Activated CD4-positive, alpha-beta T cell treated with anti-CD3 and anti-CD28 coated beads for 36 hours (primary cell): Measurements from ENCODE around the gene KCNH8. TPM values are rescaled to one million over a fixed set of nuclear protein-coding genes. Genes with fewer than 3 reads are reported as not detected.
A peak's percentile ranks its signal among the peaks of the same experiment; 100 is the strongest.

Source experiments
- ATAC-seq: fragments of 200-7000 bp; cut with Tn5 transposase; one replicate; pipeline ENCODE4 v1.10.0; 2021; ENCODE audit warnings: mild to moderate bottlenecking, moderate library complexity
- CTCF ChIA-PET: fragments of 350-600 bp; sonication (Branson Sonifier 250); formaldehyde crosslinking; loops from one replicate; lab custom pipeline; 2021; ENCODE audit warnings: antibody characterized with exemption; lab: Charles Lee
- POLR2A ChIA-PET: fragments of 350-600 bp; sonication (Branson Sonifier 250); formaldehyde crosslinking; loops from one replicate; lab custom pipeline; 2021; ENCODE audit warnings: antibody characterized with exemption, inconsistent platforms; lab: Charles Lee
- DNase-seq: peaks from one replicate; pipeline ENCODE4 v3.0.0-alpha.2; 2020
- H3K27ac Mint-ChIP-seq: one replicate; pipeline ENCODE4 v1.8.0; 2021; ENCODE audit warnings: mixed read lengths
- H3K27me3 Mint-ChIP-seq: one replicate; pipeline ENCODE4 v1.8.0; 2021; ENCODE audit warnings: mixed read lengths
- H3K36me3 Mint-ChIP-seq: one replicate; pipeline ENCODE4 v1.8.0; 2021; ENCODE audit warnings: low read depth, mixed read lengths
- H3K4me1 Mint-ChIP-seq: one replicate; pipeline ENCODE4 v1.8.0; 2021; ENCODE audit warnings: mixed read lengths
- H3K4me3 Mint-ChIP-seq: one replicate; pipeline ENCODE4 v1.8.0; 2021; ENCODE audit warnings: mild to moderate bottlenecking, moderate library complexity, mixed read lengths
- H3K9me3 Mint-ChIP-seq: one replicate; pipeline ENCODE4 v1.8.0; 2021; ENCODE audit warnings: low read depth, mixed read lengths
- intact Hi-C, 2 experiments: fragments of 100-400 bp; cut with DNase I in 1 of 2; cut with micrococcal nuclease in 1 of 2; formaldehyde crosslinking; loops; one replicate each; pipeline versions ENCODE4 v1.14.2 to v1.15.1; 2022 to 2024; cut with DNase I, micrococcal nuclease
- total RNA-seq, 2 experiments: library from RNA; stranded (reverse); gene quantifications; one replicate each; pipeline ENCODE4 v1.2.3, GENCODE V29; 2021

KCNH8 gene
- total RNA-seq, 2 experiments from 2014 or later = 0.05 TPM; not detected in 1

- intact Hi-C loops = no loop called here
- no peak overlapping the region for H3K4me3 Mint-ChIP-seq
- H3K4me1 Mint-ChIP-seq = no peaks in the 10 kb centered on the region
- DNase-seq (no peak), ATAC-seq (no peak)
- H3K9me3 Mint-ChIP-seq = no peaks in the 10 kb centered on the region
- H3K27ac Mint-ChIP-seq = no peak overlapping the region
- peaks cover 17% of the 10 kb centered on the region for H3K27me3 Mint-ChIP-seq
- ChIA-PET CTCF (no interaction called here), POLR2A (no interaction called here)
- H3K36me3 Mint-ChIP-seq = no peaks in the 10 kb centered on the region
Observed at GRCh38 chr3:19139863-19140262, 8.4 kb upstream of the KCNH8 start.

GRCh38 chr3:19146685-19147650, 1.3 kb upstream of the KCNH8 start:
- H3K27ac Mint-ChIP-seq = peak overlapping the region; percentile 73
- ATAC-seq = peak; percentile 81
- H3K27me3 Mint-ChIP-seq = peaks cover 38% of the 10 kb centered on the region
- intact Hi-C loops = loop anchor here in 1 of 2 experiments (1.0 kb wide), 1 partner anchor 1039 kb away; the partner anchor contains the start of gene SGO1
- no peaks in the 10 kb centered on the region for H3K9me3 Mint-ChIP-seq
- ChIA-PET POLR2A (interaction anchor here (0.6 kb wide), 1 partner anchor 1051 kb away, joined by 4 read pairs; no protein-coding TSS in a partner anchor), CTCF (interaction anchor here (0.6 to 2.2 kb wide), 9 partner anchors 9 to 82 kb away, joined by 3 to 4 read pairs (median 3); no protein-coding TSS in a partner anchor)
- DNase-seq = peak; percentile 79
- peak overlapping the region; percentile 81 for H3K4me3 Mint-ChIP-seq
- H3K36me3 Mint-ChIP-seq = no peaks in the 10 kb centered on the region
- peaks cover 15% of the 10 kb centered on the region for H3K4me1 Mint-ChIP-seq

GRCh38 chr3:19148768-19149091, 420 bp downstream of the KCNH8 start:
- DNase-seq = no peak
- H3K4me1 Mint-ChIP-seq = peaks cover 15% of the 10 kb centered on the region
- POLR2A ChIA-PET = no interaction called here
- H3K27me3 Mint-ChIP-seq = peaks cover 27% of the 10 kb centered on the region
- peak overlapping the region; percentile 50 for H3K4me3 Mint-ChIP-seq
- CTCF ChIA-PET = interaction anchor here (0.6 to 1.1 kb wide), 2 partner anchors 39 to 86 kb away, joined by 3 read pairs; no protein-coding TSS in a partner anchor
- no peak for ATAC-seq
- intact Hi-C loops = no loop called here
- H3K36me3 Mint-ChIP-seq = no peaks in the 10 kb centered on the region
- H3K9me3 Mint-ChIP-seq = no peaks in the 10 kb centered on the region
- H3K27ac Mint-ChIP-seq = no peak overlapping the region

- ATAC-seq (no peak), DNase-seq (peak; percentile 53)
- Mint-ChIP-seq H3K36me3 (no peaks in the 10 kb centered on the region), H3K27ac (no peak overlapping the region), H3K4me1 (peaks cover 15% of the 10 kb centered on the region), H3K9me3 (no peaks in the 10 kb centered on the region), H3K4me3 (no peak overlapping the region), H3K27me3 (peaks cover 30% of the 10 kb centered on the region)
- intact Hi-C loops = no loop called here
- POLR2A ChIA-PET = no interaction called here
- CTCF ChIA-PET = interaction anchor here (0.6 to 1.1 kb wide), 2 partner anchors 38 to 86 kb away, joined by 3 read pairs; no protein-coding TSS in a partner anchor
Observed at GRCh38 chr3:19149368-19149767, 1.1 kb downstream of the KCNH8 start.

- Mint-ChIP-seq H3K36me3 (no peaks in the 10 kb centered on the region), H3K4me3 (no peak overlapping the region), H3K9me3 (no peaks in the 10 kb centered on the region), H3K27me3 (peaks cover 28% of the 10 kb centered on the region), H3K4me1 (peaks cover 14% of the 10 kb centered on the region), H3K27ac (no peak overlapping the region)
- ChIA-PET POLR2A (no interaction called here), CTCF (no interaction called here)
- intact Hi-C loops = no loop called here
- ATAC-seq = no peak
- no peak for DNase-seq
Observed at GRCh38 chr3:19151171-19151570, 2.9 kb downstream of the KCNH8 start.

GRCh38 chr3:19154693-19155250, 6.5 kb downstream of the KCNH8 start:
- ChIA-PET POLR2A (no interaction called here), CTCF (no interaction called here)
- Mint-ChIP-seq H3K9me3 (no peaks in the 10 kb centered on the region), H3K27ac (no peak overlapping the region), H3K36me3 (no peaks in the 10 kb centered on the region), H3K4me1 (no peaks in the 10 kb centered on the region), H3K27me3 (peaks cover 16% of the 10 kb centered on the region), H3K4me3 (no peak overlapping the region)
- ATAC-seq (no peak), DNase-seq (no peak)
- intact Hi-C loops = no loop called here

- ChIA-PET CTCF (interaction anchor here (1.5 kb wide), 1 partner anchor 8 kb away, joined by 4 read pairs; no protein-coding TSS in a partner anchor), POLR2A (no interaction called here)
- DNase-seq (no peak), ATAC-seq (no peak)
- Mint-ChIP-seq H3K4me3 (no peak overlapping the region), H3K36me3 (no peaks in the 10 kb centered on the region), H3K27ac (no peak overlapping the region), H3K4me1 (no peaks in the 10 kb centered on the region), H3K9me3 (no peaks in the 10 kb centered on the region), H3K27me3 (peaks cover 12% of the 10 kb centered on the region)
- intact Hi-C loops = no loop called here
Observed at GRCh38 chr3:19155375-19155774, 7.1 kb downstream of the KCNH8 start.

- Mint-ChIP-seq H3K27ac (no peak overlapping the region), H3K4me1 (no peaks in the 10 kb centered on the region), H3K4me3 (no peak overlapping the region), H3K27me3 (peaks cover 11% of the 10 kb centered on the region), H3K36me3 (no peaks in the 10 kb centered on the region), H3K9me3 (no peaks in the 10 kb centered on the region)
- intact Hi-C loops = no loop called here
- CTCF ChIA-PET = no interaction called here
- no peak for DNase-seq
- no peak for ATAC-seq
- POLR2A ChIA-PET = no interaction called here
Observed at GRCh38 chr3:19159966-19160635, 11.8 kb downstream of the KCNH8 start.

GRCh38 chr3:19165654-19166053, 17.3 kb downstream of the KCNH8 start:
- H3K4me1 Mint-ChIP-seq = no peaks in the 10 kb centered on the region
- intact Hi-C loops = no loop called here
- H3K27me3 Mint-ChIP-seq = peaks cover 9% of the 10 kb centered on the region
- no peak for DNase-seq
- H3K36me3 Mint-ChIP-seq = no peaks in the 10 kb centered on the region
- no peak overlapping the region for H3K4me3 Mint-ChIP-seq
- POLR2A ChIA-PET = no interaction called here
- no peak overlapping the region for H3K27ac Mint-ChIP-seq
- CTCF ChIA-PET = interaction anchor here (2.2 kb wide), 1 partner anchor 10 kb away, joined by 7 read pairs; no protein-coding TSS in a partner anchor
- H3K9me3 Mint-ChIP-seq = no peaks in the 10 kb centered on the region
- no peak for ATAC-seq

- H3K27me3 Mint-ChIP-seq = peaks cover 3% of the 10 kb centered on the region
- H3K27ac Mint-ChIP-seq = no peak overlapping the region
- intact Hi-C loops = no loop called here
- DNase-seq = no peak
- no peaks in the 10 kb centered on the region for H3K36me3 Mint-ChIP-seq
- H3K9me3 Mint-ChIP-seq = no peaks in the 10 kb centered on the region
- no peak overlapping the region for H3K4me3 Mint-ChIP-seq
- no peak for ATAC-seq
- POLR2A ChIA-PET = no interaction called here
- H3K4me1 Mint-ChIP-seq = no peaks in the 10 kb centered on the region
- CTCF ChIA-PET = no interaction called here
Observed at GRCh38 chr3:19171794-19172193, 23.5 kb downstream of the KCNH8 start.

GRCh38 chr3:19173945-19174344, 25.6 kb downstream of the KCNH8 start:
- no peak for DNase-seq
- no peaks in the 10 kb centered on the region for H3K36me3 Mint-ChIP-seq
- H3K4me3 Mint-ChIP-seq = no peak overlapping the region
- intact Hi-C loops = no loop called here
- no peak for ATAC-seq
- no peak overlapping the region for H3K27ac Mint-ChIP-seq
- H3K4me1 Mint-ChIP-seq = no peaks in the 10 kb centered on the region
- POLR2A ChIA-PET = no interaction called here
- peaks cover 7% of the 10 kb centered on the region for H3K27me3 Mint-ChIP-seq
- CTCF ChIA-PET = no interaction called here
- H3K9me3 Mint-ChIP-seq = no peaks in the 10 kb centered on the region
